ENCODE measurements around the gene C1QBP.

C1QBP gene

GRCh38 chr17:5478992-5479391 lies 40.0 kb upstream of the C1QBP start:
- TF ChIP-seq CTCF (IDR thresholded peaks at IDR 0.05; ENCODE audit: low read depth, low read length, missing control alignments) = no peak
- no peak overlapping the region for H3K4me3 ChIP-seq (replicated peaks; ENCODE audit: low read depth, low read length)
- no peak for DNase-seq (ENCODE audit: extremely low read depth, low read depth)

- TF ChIP-seq CTCF (IDR thresholded peaks at IDR 0.05; ENCODE audit: low read depth, low read length, missing control alignments) = no peak
- no peak overlapping the region for H3K4me3 ChIP-seq (replicated peaks; ENCODE audit: low read depth, low read length)
- DNase-seq (ENCODE audit: extremely low read depth, low read depth) = no peak
These were observed 35.0 kb upstream of the C1QBP start for GRCh38 chr17:5473906-5474305.

- no peak for TF ChIP-seq CTCF (IDR thresholded peaks at IDR 0.05; ENCODE audit: low read depth, low read length, missing control alignments)
- no peak for DNase-seq (ENCODE audit: extremely low read depth, low read depth)
- H3K4me3 ChIP-seq (replicated peaks; ENCODE audit: low read depth, low read length) = no peak overlapping the region
These were observed 33.6 kb upstream of the C1QBP start for GRCh38 chr17:5472511-5472910.

- peak overlapping the region; percentile 98 for H3K4me3 ChIP-seq (replicated peaks; ENCODE audit: low read depth, low read length)
- TF ChIP-seq CTCF (IDR thresholded peaks at IDR 0.05; ENCODE audit: low read depth, low read length, missing control alignments) = no peak
- DNase-seq (ENCODE audit: extremely low read depth, low read depth) = no peak
These were observed 29.1 kb upstream of the C1QBP start for GRCh38 chr17:5468075-5468473.

GRCh38 chr17:5467416-5467815 lies 28.5 kb upstream of the C1QBP start:
- H3K4me3 ChIP-seq (replicated peaks; ENCODE audit: low read depth, low read length) = peak overlapping the region; percentile 98
- no peak for DNase-seq (ENCODE audit: extremely low read depth, low read depth)
- TF ChIP-seq CTCF (IDR thresholded peaks at IDR 0.05; ENCODE audit: low read depth, low read length, missing control alignments) = no peak

- DNase-seq (ENCODE audit: extremely low read depth, low read depth) = no peak
- TF ChIP-seq CTCF (IDR thresholded peaks at IDR 0.05; ENCODE audit: low read depth, low read length, missing control alignments) = no peak
- H3K4me3 ChIP-seq (replicated peaks; ENCODE audit: low read depth, low read length) = peak overlapping the region; percentile 98
These were observed 27.3 kb upstream of the C1QBP start for GRCh38 chr17:5466295-5466694.

GRCh38 chr17:5464717-5465507 lies 26.0 kb upstream of the C1QBP start:
- no peak for DNase-seq (ENCODE audit: extremely low read depth, low read depth)
- H3K4me3 ChIP-seq (replicated peaks; ENCODE audit: low read depth, low read length) = no peak overlapping the region
- no peak for TF ChIP-seq CTCF (IDR thresholded peaks at IDR 0.05; ENCODE audit: low read depth, low read length, missing control alignments)
